HG02852 (cell line): Measurements from ENCODE around the gene BAHCC1.

Experiments
- ATAC-seq: cut with Tn5 transposase; IDR thresholded peaks from one replicate; pipeline ENCODE4 v1.9.1; 2021; ENCODE audit warnings: mild to moderate bottlenecking, moderate library complexity; ENCODE audit not compliant: unreplicated experiment

BAHCC1 gene

DNA sequence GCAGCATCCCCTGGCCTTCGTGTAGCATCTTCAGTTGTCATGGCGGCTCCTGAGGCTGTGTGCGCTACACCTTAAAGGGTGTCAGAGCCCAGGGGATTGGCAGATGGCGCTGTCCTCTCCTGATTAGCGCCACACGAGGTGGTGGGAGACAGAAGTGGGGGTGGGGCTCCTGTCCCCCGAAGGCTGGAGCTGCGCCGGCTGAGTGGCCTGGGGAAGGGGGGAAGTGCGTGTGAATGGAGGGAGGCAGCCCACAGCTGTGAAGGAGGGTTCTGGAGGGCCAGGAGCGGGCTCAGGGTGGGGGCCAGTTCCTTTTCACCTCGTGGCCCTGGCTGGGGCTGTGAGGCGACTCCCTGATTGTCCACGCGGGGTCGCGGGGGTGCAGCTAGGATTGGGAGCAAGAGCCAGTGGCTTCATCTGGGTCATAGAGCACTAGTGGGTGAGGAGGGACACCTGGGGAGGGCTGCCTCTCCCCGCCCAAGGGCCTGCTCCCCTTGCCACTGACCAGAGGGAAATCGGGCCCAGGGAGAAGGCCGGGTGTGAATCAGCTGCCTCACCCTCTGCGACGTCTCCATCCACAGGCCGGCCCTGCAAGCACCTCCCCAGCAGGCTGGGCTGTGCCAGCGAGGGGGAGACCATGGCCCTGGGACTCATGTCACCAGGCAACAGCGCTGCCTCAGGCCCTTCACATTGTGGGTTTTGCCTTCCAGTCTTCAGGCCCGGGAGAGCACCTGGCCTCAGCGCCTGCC, 14.1 kb downstream of the BAHCC1 start:
- ATAC-seq = no peak

DNA sequence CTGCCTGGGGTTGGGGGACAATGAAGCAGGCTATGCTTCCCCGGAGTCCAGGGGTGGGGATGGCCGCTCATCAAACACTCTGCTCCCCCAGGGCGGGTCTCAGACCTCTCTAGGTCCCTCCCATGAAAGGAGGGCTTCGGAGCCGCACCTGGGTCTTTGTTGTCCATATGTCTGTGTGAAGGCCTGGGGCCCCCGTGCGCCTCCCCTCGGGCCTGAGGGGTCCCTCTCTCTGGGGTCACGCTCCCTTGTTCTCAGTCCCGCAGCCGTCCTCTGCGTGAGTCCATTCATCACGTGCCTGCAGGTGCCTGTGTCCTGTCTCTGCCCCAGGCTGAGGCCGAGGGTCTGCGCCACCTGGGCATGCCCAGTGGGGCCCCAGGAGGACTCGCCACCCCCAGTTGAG, 15.6 kb downstream of the BAHCC1 start:
- ATAC-seq = no peak

DNA sequence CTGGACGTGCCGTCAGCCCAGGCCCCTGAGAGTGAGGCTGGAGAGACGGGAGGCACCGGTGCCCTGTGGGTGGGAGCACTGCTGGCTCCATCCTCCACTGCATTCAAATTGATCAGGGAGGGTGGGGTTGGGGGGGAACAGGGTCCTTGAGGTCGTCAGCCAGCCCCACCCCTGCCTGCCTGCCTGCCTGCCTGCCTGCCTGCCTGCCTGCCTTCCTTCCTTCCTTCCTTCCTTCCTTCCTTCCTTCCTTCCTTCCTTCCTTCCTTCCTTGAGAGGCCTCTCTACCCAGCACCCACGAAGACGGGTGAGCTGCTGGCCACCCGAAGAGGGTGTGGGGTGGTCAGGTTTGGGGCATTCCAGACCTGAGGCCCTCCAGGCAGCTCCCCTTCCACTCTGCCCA, 16.0 kb downstream of the BAHCC1 start:
- ATAC-seq = no peak

DNA sequence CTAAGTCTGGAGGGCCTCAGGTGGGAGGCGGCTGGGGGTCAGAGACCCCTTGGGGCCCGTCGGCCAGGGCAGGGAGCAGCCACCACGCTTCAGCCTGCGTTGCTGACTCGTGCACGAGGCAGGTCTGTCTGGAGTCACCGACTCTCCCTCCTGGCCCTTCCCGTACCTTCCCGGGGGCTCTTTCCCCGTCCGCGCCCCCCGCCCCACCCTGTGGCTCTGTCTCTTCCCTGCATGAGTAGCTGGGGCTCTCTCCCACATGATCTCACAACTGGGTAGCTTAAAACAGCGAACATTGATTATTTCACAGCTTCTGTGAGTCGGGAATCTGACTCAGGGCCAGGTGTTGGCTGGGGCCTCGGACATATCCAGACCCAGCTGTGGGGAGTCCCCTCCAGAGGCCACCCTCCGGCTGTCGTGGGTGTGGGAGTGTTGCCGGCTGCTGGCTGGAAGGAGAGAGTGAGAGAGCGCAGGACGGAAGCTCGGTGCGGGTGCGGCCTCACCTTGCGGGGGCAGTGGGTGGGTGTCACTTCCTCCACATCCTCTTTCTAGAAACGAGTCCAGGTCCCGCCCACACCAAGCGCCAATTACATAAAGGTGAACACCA, 17.3 kb downstream of the BAHCC1 start:
- no peak for ATAC-seq

- no peak for ATAC-seq
These were observed 18.4 kb downstream of the BAHCC1 start for GRCh38 chr17:81413497-81414135.

GRCh38 chr17:81414756-81415516, 19.7 kb downstream of the BAHCC1 start:
- no peak for ATAC-seq

DNA sequence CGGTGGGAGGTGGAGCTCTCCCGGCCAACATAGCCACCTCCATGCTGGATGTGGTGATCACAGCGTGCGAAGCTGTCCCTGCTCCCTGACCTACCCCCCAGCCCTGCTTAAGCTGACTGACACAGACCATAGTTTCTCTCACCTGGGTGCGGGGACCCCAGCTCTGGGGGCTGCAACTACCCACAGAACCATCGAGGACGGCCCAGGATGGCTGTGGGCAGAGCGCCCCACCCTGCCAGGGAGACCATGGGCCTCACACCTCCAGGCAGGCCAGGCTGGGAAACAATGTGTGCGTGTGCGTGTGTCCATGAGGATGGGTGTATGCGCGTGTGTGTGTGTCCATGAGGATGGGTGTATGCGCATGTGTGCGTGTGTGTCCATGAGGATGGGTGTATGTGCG, 20.4 kb downstream of the BAHCC1 start:
- ATAC-seq = no peak

DNA sequence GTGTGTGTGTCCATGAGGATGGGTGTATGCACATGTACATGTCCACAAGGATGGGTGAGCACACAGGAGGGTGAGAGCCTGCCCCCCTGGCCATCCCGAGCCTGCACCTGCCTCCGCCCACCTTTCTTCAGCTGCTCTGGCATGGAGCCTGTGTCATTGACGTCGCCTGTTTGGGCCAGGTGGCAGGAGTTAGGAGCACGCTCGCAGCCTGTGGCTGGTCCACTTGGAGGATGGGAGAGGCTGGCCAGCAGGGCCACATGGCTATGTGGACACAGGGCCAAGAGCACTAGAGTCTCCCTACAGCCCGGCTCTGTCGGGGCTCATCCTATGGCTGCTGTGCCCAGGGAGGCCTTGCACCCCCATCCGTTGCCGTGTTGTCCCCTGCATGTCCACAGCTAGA, 21.4 kb downstream of the BAHCC1 start:
- no peak for ATAC-seq

DNA sequence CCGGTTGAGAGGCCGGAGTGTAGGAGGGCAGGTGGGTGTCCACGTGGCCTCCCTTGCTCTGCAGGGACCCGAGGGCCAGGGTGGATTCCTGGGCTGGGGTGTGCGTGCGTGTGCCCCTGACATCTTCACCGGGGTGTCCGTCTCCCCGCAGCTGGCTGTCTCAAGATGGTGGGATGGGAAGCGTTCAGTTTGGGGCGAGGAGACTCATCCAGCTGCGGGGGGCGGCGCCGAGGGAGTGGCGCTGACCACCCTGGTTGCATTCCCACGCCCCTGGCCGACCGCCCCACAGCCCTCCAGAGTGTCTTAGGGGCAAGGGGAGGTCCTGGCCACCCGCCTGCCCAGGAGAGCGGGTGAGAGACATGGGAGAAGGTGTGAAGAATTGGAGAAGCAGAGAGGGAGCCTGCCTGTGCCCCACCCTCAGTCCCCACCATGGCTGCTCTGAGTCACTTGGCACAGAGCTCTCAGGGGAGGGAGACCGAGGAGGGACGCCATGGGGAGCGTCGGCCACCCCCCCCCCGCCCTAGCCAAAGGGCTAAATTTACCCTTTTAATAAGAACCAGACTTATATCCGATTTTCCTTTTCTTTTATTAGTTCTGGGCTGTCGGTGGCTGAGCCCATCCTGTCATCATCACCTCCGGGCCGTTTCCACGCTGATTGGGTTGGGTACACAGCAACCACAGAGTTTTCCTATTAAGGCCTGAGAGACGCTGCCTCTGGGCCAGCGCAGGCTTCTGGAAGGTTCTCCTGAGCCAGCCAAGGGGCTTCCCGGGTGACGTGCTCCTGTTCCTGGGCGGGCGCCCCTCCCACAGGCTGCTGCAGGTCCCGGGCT, 22.0 kb downstream of the BAHCC1 start:
- no peak for ATAC-seq

GRCh38 chr17:81417879-81418709, 22.8 kb downstream of the BAHCC1 start:
- ATAC-seq = no peak

- ATAC-seq = no peak
These were observed 23.6 kb downstream of the BAHCC1 start for GRCh38 chr17:81418710-81419318.

- ATAC-seq = no peak
These were observed 24.1 kb downstream of the BAHCC1 start for GRCh38 chr17:81419319-81419885.

DNA sequence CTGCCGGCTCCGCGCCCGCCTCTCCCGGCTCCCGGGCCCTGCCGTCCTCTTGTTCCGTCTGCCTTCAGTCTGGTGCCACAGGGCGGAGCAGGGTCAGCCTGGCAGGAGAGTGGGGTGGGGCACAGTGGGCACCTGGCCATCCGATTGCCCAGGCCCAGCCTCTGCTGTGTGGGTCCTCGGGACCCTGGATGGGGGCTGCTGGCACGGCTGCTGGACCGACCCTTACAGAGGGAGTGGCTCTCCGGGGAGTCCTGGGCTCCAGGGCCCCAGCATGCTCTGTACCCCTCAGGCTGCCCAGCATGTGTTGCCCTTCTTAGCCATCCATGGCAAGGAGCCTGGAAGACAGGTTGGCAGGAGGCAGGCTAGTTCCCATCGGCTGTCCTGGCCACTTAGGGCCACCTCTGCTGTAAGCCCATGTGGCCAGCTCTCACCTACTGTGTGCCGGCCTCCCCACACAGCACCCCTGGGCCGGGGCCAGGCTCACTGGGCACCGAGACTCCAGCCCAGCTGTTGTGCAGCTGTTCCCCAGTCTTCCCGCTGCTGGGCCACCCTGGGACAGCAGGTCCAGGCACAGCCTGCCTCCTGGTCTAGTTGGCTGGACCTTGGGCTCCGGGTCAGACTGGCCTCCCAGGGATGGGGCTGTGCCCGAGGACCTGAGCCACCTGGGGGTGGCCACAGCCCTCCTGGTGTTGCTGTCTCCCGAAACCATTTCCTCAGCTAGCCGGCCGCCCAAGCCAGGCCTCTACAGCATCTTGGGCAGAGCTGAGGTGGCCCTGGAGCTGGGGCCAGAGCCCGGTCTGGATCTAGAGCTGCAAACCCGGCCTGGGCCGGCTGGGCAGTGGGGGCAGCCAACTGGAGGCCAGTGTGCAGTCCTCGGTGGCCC, 24.9 kb downstream of the BAHCC1 start:
- ATAC-seq = no peak

- ATAC-seq = no peak
These were observed 25.7 kb downstream of the BAHCC1 start for GRCh38 chr17:81420769-81421462.

DNA sequence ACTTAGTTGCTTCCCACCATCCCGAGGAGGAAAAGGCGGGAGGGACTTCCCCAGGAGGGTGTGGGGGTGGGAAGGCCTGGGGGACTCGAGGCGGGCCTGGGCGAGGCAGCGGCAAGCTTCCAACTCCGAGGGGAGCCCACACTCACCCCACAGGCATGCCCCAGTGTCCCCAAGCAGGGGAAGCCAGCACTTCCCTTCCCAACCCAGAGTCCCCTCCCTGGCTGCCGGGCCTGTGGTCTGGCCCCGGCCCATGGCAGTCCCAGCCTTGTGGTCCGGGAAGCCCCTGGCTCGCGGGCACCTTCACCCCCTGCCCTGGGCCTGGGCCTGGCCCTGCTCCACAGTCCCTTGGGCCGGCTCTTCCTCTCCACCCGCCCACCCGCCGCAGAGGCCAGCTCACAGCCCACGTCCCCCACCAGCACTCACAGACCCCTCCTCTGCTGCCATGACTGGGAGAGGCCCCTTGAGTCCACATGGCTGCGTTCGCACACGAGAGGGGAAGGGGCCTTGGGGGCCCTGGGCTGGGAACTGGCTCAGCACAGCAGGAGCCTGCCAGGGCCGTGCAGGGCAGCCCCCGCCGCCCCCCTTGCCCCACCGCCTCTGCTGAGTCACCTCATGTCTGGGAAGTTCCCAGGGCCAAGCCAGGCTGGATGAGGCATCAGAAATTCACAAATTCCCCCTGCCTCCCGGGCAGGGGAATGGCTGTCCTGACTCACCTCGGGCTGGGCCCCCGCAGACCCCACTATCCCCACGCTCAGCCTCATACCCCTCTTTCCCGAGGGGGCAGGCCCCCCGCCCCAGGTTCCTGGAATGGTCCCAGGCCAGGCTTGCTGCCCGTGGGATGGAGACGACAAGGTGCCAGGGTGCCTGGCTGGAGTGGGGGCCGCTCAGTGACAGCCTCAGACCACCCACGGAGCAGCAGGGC, 27.8 kb downstream of the BAHCC1 start:
- ATAC-seq = no peak

GRCh38 chr17:81423698-81424071, 28.4 kb downstream of the BAHCC1 start:
- no peak for ATAC-seq
